CD1c-positive myeloid dendritic cell (primary cell): ENCODE results near the gene RBPJ.

Source experiments
- DNase-seq: peaks from one replicate; pipeline ENCODE4 v3.0.0-alpha.2; 2016; ENCODE audit errors: extremely low spot score

RBPJ gene

GRCh38 chr4:26459756-26460530, 139.1 kb downstream of the RBPJ start:
- DNase-seq, result no peak

GRCh38 chr4:26462874-26463273, 142.1 kb downstream of the RBPJ start:
- DNase-seq, result no peak

GRCh38 chr4:26463386-26463785, 142.6 kb downstream of the RBPJ start:
- no peak for DNase-seq

- DNase-seq, result no peak
Measured at GRCh38 chr4:26464420-26465095, 143.7 kb downstream of the RBPJ start.

GRCh38 chr4:26466578-26467270, 145.9 kb downstream of the RBPJ start:
- no peak for DNase-seq

- DNase-seq, result no peak
Measured at GRCh38 chr4:26467724-26468123, 146.9 kb downstream of the RBPJ start.

GRCh38 chr4:26468283-26468949, 147.6 kb downstream of the RBPJ start:
- DNase-seq, result no peak

GRCh38 chr4:26468977-26469376, 148.2 kb downstream of the RBPJ start:
- no peak for DNase-seq

GRCh38 chr4:26471890-26472289, 151.1 kb downstream of the RBPJ start:
- DNase-seq, result no peak

GRCh38 chr4:26473893-26474292, 153.1 kb downstream of the RBPJ start:
- no peak for DNase-seq

- DNase-seq, result no peak
Measured at GRCh38 chr4:26474551-26474950, 153.7 kb downstream of the RBPJ start.

GRCh38 chr4:26475716-26476115, 154.9 kb downstream of the RBPJ start:
- no peak for DNase-seq

GRCh38 chr4:26476545-26476944, 155.7 kb downstream of the RBPJ start:
- DNase-seq, result no peak

- no peak for DNase-seq
Measured at GRCh38 chr4:26478330-26478729, 157.5 kb downstream of the RBPJ start.

GRCh38 chr4:26482508-26483462, 162.0 kb downstream of the RBPJ start:
- no peak for DNase-seq

GRCh38 chr4:26484032-26484515, 163.3 kb downstream of the RBPJ start:
- DNase-seq, result no peak

GRCh38 chr4:26484516-26484915, 163.7 kb downstream of the RBPJ start:
- DNase-seq, result no peak
